Loucy (cell line): Measurements from ENCODE around the gene LYSMD4.

Experiments used
- H2AFZ ChIP-seq: fragments of 200-600 bp; sonication (generic); 2 replicates; pipeline ENCODE4 v1.6.0; 2016; ENCODE audit warnings: antibody characterized with exemption, mild to moderate bottlenecking, low read length, moderate library complexity
- H3F3A ChIP-seq: fragments of 200-600 bp; 2 replicates; pipeline ENCODE4 v1.6.0; 2016; ENCODE audit warnings: antibody characterized with exemption, low read depth, mild to moderate bottlenecking
- H3K27me3 ChIP-seq: fragments of 200-600 bp; sonication (generic); 2 replicates; pipeline ENCODE4 v1.6.1; 2014; ENCODE audit warnings: low read length, mild to moderate bottlenecking; ENCODE audit not compliant: insufficient read depth, poor library complexity, severe bottlenecking
- H3K36me3 ChIP-seq: fragments of 200-600 bp; sonication (generic); 2 replicates; pipeline ENCODE4 v1.6.1; 2016; ENCODE audit warnings: low read length; ENCODE audit not compliant: insufficient read depth
- H3K4me1 ChIP-seq: fragments of 200-600 bp; sonication (generic); 2 replicates; pipeline ENCODE4 v1.5.1; 2014; ENCODE audit warnings: low read length, mild to moderate bottlenecking; ENCODE audit not compliant: insufficient read depth, poor library complexity, severe bottlenecking
- H3K4me2 ChIP-seq: fragments of 200-600 bp; sonication (generic); 2 replicates; pipeline ENCODE4 v1.6.0; 2014; ENCODE audit warnings: antibody characterized with exemption, low read length, low read depth, mild to moderate bottlenecking; ENCODE audit not compliant: poor library complexity, severe bottlenecking
- H3K4me3 ChIP-seq: fragments of 200-600 bp; sonication (generic); 2 replicates; pipeline ENCODE4 v1.5.1; 2014; ENCODE audit warnings: low read length, mild to moderate bottlenecking, mixed read lengths; ENCODE audit not compliant: poor library complexity, severe bottlenecking
- H3K79me2 ChIP-seq: fragments of 200-600 bp; sonication (generic); 2 replicates; pipeline ENCODE4 v1.6.1; 2014; ENCODE audit warnings: low read length; ENCODE audit not compliant: insufficient read depth
- H3K9ac ChIP-seq: fragments of 200-600 bp; sonication (generic); 2 replicates; pipeline ENCODE4 v1.6.0; 2014; ENCODE audit warnings: mild to moderate bottlenecking, low read depth, low read length, moderate library complexity; ENCODE audit not compliant: poor library complexity, severe bottlenecking
- H3K9me2 ChIP-seq: fragments of 200-600 bp; sonication (generic); replicated peaks from 2 replicates; pipeline ENCODE4 v1.6.1; 2016; ENCODE audit warnings: low read depth, low read length, mixed read lengths
- H3K9me3 ChIP-seq: fragments of 200-600 bp; sonication (generic); 2 replicates; pipeline ENCODE4 v1.6.1; 2014; ENCODE audit warnings: mild to moderate bottlenecking, antibody characterized with exemption, low read length, low read depth; ENCODE audit not compliant: insufficient read depth
- H4K20me1 ChIP-seq: fragments of 200-600 bp; sonication (generic); 2 replicates; pipeline ENCODE4 v1.6.0; 2014; ENCODE audit warnings: antibody characterized with exemption, low read length, mild to moderate bottlenecking; ENCODE audit not compliant: insufficient read depth, poor library complexity, severe bottlenecking
- EZH2phosphoT487 ChIP-seq: fragments of 200-600 bp; IDR thresholded peaks from 2 replicates; pipeline ENCODE4 v1.6.1; 2018; ENCODE audit warnings: antibody characterized with exemption, mild to moderate bottlenecking, moderate library complexity, borderline replicate concordance
- TF ChIP-seq, protein P1 (sequence below): fragments of 200-600 bp; sonication (generic); conservative IDR thresholded peaks from 2 replicates; pipeline ENCODE4 v1.5.1; 2014; ENCODE audit warnings: mild to moderate bottlenecking, antibody characterized with exemption, low read length

LYSMD4 gene

GRCh38 chr15:99738021-99738847, 5.0 kb upstream of the LYSMD4 start:
- Histone ChIP-seq H3K27me3 (no peaks in the 10 kb centered on the region), H3F3A (no peaks in the 10 kb centered on the region), H3K4me1 (no peaks in the 10 kb centered on the region), H2AFZ (no peak overlapping the region; the same call in 1 of the 2 replicates), H3K79me2 (no peaks in the 10 kb centered on the region), H3K9me2 (no peaks in the 10 kb centered on the region), H3K4me3 (no peak overlapping the region), H3K4me2 (no peak overlapping the region), H3K9ac (no peak overlapping the region), H4K20me1 (no peaks in the 10 kb centered on the region), H3K36me3 (no peaks in the 10 kb centered on the region), H3K9me3 (no peaks in the 10 kb centered on the region)
- TF ChIP-seq, protein P1, sequence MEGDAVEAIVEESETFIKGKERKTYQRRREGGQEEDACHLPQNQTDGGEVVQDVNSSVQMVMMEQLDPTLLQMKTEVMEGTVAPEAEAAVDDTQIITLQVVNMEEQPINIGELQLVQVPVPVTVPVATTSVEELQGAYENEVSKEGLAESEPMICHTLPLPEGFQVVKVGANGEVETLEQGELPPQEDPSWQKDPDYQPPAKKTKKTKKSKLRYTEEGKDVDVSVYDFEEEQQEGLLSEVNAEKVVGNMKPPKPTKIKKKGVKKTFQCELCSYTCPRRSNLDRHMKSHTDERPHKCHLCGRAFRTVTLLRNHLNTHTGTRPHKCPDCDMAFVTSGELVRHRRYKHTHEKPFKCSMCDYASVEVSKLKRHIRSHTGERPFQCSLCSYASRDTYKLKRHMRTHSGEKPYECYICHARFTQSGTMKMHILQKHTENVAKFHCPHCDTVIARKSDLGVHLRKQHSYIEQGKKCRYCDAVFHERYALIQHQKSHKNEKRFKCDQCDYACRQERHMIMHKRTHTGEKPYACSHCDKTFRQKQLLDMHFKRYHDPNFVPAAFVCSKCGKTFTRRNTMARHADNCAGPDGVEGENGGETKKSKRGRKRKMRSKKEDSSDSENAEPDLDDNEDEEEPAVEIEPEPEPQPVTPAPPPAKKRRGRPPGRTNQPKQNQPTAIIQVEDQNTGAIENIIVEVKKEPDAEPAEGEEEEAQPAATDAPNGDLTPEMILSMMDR: no peak
- TF ChIP-seq EZH2phosphoT487: no peak

GRCh38 chr15:99736702-99737101, 3.5 kb upstream of the LYSMD4 start:
- Histone ChIP-seq H3K79me2 (no peaks in the 10 kb centered on the region), H3K4me2 (no peak overlapping the region), H3K27me3 (no peaks in the 10 kb centered on the region), H3K36me3 (no peaks in the 10 kb centered on the region), H3K4me1 (peaks cover 4% of the 10 kb centered on the region), H4K20me1 (no peaks in the 10 kb centered on the region), H2AFZ (no peak overlapping the region), H3K9me2 (no peaks in the 10 kb centered on the region), H3K9me3 (no peaks in the 10 kb centered on the region), H3F3A (no peaks in the 10 kb centered on the region), H3K4me3 (no peak overlapping the region), H3K9ac (no peak overlapping the region)
- no peak for TF ChIP-seq EZH2phosphoT487
- TF ChIP-seq, protein P1: no peak

GRCh38 chr15:99735868-99736267, 2.6 kb upstream of the LYSMD4 start:
- no peak overlapping the region for H3K4me3 ChIP-seq

More at GRCh38 chr15:99735868-99736267, 2.6 kb upstream of the LYSMD4 start:
- no peak overlapping the region for H3K9ac ChIP-seq
- peaks cover 4% of the 10 kb centered on the region for H3K4me1 ChIP-seq
- no peak overlapping the region for H3K4me2 ChIP-seq
- no peaks in the 10 kb centered on the region for H3K79me2 ChIP-seq
- no peaks in the 10 kb centered on the region for H4K20me1 ChIP-seq
- H2AFZ ChIP-seq: no peak overlapping the region
- no peaks in the 10 kb centered on the region for H3K9me3 ChIP-seq
- H3K9me2 ChIP-seq: no peaks in the 10 kb centered on the region
- TF ChIP-seq, protein P1: no peak
- TF ChIP-seq EZH2phosphoT487: no peak
- H3F3A ChIP-seq: no peaks in the 10 kb centered on the region
- H3K36me3 ChIP-seq: no peaks in the 10 kb centered on the region
- H3K27me3 ChIP-seq: no peaks in the 10 kb centered on the region
